Activated CD8-positive, alpha-beta memory T cell treated with anti-CD3 and anti-CD28 coated beads for 48 hours (primary cell): ENCODE data around the gene KRTAP10-12.

Experiments used
- DNase-seq, 3 experiments: peaks; one replicate each; pipeline ENCODE4 v3.0.0-alpha.2; 2020; ENCODE audit warnings: low read depth in 2 of 3, low spot score in 2 of 3

The KRTAP10-12 gene

DNA sequence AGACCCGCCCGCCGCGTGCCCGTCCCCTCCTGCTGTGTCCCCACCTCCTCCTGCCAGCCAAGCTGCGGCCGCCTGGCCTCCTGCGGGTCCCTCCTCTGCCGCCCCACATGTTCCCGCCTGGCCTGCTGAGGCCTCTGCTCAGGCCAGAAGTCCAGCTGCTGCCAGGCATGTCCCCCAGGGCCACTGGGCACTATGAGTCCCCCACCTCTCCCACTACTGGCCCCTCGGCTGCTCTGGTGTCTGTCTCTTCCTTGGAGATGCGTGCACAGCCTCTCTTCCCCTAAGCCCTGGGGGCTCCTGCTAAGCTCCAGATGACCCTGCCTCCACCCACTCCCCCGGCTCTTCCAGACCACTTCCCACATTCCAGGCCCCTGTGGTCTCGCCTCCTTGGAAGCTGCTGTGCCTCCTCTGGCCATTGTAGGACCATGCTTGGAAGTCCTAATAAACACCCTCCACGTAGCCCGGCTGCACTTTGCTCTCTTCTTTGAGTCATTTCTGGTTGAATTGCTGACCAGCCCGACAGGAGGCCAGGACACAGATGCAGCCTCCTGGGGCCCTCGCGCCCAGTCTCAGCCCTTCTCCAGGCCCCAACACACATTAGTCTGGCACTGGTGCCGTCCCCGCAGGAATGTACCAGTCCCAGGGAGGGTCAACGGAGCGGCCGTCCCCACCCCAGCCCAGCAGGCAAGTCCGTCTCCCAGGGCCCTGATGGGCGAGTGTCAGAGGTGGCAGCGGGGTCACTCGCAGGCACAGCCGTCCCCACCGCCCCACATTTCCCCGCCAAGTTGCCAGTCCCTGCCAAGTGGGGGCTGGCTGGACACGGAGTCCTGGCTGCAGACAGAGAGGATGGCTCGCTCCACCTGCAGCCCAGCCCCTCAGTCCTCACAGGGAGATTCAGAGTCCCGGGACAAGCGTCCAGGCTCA, 1.1 kb downstream of the KRTAP10-12 start:
- DNase-seq: no peak

GRCh38 chr21:44699502-44700001, 2.6 kb downstream of the KRTAP10-12 start:
- DNase-seq: no peak

GRCh38 chr21:44700101-44701022, 3.4 kb downstream of the KRTAP10-12 start:
- DNase-seq: no peak

DNA sequence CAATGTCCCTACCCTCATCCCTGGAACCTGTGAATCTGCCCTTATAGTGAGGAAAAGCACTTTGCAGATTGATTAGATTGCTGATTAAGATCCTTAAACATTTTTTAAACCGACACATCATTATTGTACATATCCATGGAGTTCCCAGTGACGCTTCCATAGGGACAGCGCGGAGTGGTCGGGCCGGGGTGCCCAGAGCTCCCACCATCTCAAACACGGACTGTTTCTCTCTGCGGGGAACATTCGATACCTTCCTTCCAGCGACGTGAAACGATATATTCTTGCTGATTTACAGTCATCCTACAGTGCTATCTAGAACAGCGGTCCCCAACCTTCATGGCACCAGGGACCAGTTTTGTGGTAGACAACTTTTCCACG, 4.0 kb downstream of the KRTAP10-12 start:
- no peak for DNase-seq

DNA sequence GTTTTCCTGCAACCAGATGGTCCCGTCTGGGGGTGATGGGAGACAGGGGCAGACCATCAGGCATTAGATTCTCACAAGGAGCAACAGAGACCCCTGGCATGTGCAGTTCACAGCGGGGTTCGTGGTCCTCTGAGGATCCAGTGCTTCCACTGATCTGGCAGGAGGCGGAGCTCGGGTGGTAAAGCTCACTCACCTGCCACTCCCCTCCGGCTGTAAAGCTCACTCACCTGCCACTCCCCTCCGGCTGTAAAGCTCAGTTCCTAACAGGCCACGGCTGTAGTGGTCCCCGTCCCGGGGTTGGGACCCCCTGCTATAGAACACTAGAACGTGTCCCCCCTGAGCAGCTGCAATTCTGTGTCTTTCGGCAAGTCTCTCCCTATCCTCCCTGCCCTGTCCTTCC, 4.6 kb downstream of the KRTAP10-12 start:
- DNase-seq: no peak

DNA sequence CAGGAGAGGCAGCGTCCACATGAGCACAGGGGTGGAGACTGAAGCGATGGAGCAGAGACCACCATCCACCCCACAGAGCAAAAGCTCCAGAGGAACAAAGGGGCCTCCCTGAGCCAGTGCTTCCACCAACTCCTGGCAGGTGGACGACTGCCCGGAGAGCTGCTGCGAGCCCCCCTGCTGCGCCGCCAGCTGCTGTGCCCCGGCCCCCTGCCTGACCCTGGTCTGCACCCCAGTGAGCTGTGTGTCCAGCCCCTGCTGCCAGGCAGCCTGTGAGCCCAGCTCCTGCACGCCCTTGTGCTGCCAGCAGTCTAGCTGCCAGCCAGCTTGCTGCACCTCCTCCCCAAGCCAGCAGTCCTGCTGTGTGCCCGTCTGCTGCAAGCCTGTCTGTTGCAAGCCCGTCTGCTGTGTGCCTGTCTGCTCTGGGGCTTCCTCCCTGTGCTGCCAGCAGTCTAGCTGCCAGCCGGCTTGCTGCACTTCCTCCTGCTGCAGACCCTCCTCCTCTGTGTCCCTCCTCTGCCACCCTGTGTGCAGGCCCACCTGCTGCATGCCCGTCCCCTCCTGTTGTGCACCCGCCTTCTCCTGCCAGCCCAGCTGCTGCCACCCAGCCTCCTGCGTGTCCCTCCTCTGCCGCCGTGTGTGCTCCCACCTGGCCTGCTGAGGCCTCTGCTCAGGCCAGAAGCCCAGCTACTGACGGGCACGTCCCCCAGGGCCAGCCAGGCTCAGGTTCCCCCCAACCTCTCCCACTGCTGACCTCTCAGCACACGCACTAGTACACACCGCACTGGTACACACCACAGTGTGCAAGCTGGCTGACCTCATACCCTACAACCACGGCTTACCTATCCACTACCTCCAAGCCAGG, 5.4 kb downstream of the KRTAP10-12 start:
- DNase-seq: no peak

GRCh38 chr21:44702973-44703730, 6.2 kb downstream of the KRTAP10-12 start:
- no peak for DNase-seq

DNA sequence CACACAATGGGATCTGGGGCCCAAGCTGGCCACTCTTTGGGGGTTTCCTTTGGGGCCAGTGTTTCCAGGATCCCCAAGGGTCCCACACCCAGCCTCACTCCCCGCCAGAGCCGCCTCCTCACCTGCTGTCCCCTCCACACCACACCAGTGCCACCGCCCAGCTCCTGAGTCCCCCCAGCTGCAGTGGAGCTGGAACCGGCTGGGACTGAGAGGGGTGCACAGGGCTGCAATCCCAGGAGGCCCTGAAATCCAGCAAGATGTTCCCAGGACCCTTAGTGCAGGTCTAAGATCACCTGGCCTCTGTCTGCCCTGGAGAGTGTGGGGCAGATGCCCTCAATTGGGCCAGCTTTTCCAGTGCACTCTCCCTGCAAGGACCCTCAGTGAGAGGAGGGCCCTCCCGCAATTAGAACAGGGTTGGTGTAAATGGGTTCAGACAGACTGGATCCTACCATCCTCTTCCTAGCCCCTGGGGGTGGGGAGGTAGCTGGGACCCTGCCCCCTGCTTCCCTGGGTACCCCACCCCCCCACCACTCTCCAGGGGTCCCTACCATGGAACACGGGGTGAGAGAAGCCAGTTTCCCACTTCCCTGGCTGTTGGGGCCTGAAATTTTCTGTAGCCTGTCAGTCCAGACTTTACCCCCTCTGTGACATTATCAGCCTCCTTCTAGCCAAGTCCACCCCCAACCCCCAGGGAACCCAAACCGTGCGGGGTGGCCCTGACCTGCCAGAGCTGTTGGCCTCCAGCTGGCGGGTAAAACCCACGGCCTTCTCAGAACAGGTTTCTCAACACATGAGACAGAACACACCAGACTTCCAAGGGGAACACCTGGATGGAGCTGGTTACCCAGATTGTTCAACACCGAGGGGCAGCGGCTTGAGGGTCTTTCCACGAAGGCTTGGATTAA, 7.0 kb downstream of the KRTAP10-12 start:
- no peak for DNase-seq

- DNase-seq: no peak
Observed at GRCh38 chr21:44704636-44705001, 7.6 kb downstream of the KRTAP10-12 start.

GRCh38 chr21:44706026-44706705, 9.2 kb downstream of the KRTAP10-12 start:
- DNase-seq: no peak

DNA sequence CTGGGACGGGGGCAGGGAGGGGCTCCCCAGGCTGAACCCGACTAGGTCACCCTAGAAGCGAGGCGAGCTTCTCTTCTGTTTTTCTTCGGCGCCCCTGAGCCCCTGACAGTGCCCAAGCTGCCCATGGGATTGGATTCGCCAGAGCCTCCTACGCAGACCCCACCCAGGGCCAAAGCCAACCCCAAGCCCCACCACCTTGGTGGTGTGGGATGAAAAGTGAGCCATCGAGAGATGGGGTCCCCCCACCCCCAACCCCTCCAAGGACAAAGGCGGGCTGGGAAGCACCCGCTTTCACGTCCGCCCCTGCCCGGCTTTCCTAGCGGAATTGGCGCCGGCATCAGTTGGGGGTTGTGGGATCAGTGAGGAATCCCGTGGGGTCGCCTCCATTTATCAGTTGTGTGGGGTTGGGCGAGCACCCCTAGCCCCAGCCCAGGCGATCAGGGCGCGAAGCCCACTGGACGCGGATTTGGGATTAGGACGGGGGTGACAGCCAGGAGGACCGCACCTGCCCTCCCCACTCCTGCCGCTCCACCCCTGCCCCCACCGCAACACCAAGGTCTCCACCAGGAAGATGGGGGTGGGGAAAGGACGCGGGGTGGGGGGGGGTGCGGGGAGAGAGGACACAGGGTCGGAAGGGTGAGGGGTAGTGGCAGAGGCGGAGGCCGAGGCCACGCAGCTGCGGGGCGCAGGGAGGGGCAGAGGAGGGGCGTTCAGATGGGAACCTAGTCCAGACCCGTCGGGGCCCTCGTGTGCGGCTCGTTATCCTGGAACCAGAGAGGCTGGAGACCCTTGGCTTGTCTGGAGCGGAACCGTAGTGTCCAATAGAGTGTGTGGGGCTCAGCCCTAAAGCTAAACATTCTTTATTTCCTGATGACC, 10.0 kb downstream of the KRTAP10-12 start:
- no peak for DNase-seq

GRCh38 chr21:44708213-44708865, 11.4 kb downstream of the KRTAP10-12 start:
- DNase-seq: no peak

DNA sequence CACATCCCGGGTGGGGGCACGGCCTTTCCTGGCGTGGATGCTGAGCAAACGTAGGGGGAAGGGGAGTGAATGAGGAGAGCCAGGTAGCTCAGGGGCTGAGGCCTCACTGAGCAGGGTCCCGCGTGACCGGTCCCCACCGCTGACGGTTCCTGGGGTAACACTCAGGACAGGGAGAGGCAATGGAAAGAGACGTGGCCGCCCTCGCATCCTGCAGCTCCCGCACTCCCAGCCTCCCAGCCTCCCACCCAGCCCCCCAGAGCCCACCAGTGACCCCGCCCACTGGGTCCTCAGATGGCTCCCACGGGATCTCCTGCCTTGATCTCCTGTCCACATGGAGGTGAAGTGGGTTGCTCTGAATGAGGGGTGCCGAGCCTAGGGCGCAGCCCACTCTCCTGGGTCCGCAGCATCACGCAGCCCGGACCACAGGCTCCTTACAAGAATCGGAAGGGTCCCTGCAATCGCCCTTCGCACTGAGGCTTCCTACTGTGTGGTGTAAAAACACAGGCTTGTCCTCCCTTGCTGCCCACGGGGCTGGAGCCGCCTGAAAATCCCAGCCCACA, 12.0 kb downstream of the KRTAP10-12 start:
- no peak for DNase-seq

- DNase-seq: no peak
Observed at GRCh38 chr21:44709426-44710293, 12.7 kb downstream of the KRTAP10-12 start.

DNA sequence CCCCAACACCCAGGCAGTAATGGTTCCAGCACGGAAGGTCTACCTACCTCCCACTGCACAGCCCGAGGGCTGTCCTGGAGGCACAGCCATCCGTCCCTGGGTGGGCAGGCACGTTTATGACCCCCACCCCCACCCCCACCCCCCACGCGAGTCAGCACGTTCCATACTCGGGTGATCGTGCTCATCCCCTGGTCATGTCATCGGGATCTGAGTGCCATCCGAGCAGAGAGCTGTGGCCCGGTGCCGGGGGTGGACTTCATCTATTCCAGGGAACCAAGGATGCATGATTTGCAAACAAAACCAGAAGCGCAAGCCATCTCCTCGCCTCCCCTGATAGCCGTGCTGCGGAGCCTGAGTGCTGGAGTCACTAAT, 13.3 kb downstream of the KRTAP10-12 start:
- no peak for DNase-seq
